H1 (cell line): ENCODE measurements around the gene SH3D19. TPM values are rescaled to one million over a fixed set of nuclear protein-coding genes. Genes with fewer than 3 reads are reported as not detected.

Experiments used
- CTCF ChIA-PET: fragments of 300-600 bp; sonication (Branson Sonifier 250); formaldehyde crosslinking; loops from one replicate; lab custom pipeline; 2021; ENCODE audit not compliant: partially characterized antibody; lab: Charles Lee
- POLR2A ChIA-PET: fragments of 300-600 bp; sonication (Branson Sonifier 250); formaldehyde crosslinking; loops from one replicate; lab custom pipeline; 2021; ENCODE audit warnings: inconsistent platforms; ENCODE audit not compliant: partially characterized antibody; lab: Charles Lee
- DNase-seq, 2 experiments: peaks; one replicate each; pipeline versions ENCODE4 v3.0.0 to v3.0.0-alpha.2; 2010 to 2022; ENCODE audit warnings: low spot score in 2 of 2, low read depth in 1 of 2, mixed read lengths in 1 of 2
- FAIRE-seq: peaks from 2 replicates; lab custom pipeline; 2011; peaks lifted over from hg19 to GRCh38; lab: Jason Lieb, UNC
- H2AFZ ChIP-seq: 2 replicates; pipeline ENCODE4 v1.8.1; 2012; ENCODE audit warnings: low read length, inconsistent platforms
- H2AK5ac ChIP-seq: 2 replicates; pipeline ENCODE4 v1.6.1; 2013; ENCODE audit warnings: low read depth, low read length
- H2BK120ac ChIP-seq: replicated peaks from 2 replicates; pipeline ENCODE3; 2013; ENCODE audit warnings: low read depth, low read length, inconsistent platforms
- H2BK12ac ChIP-seq: 2 replicates; pipeline ENCODE4 v1.6.1; 2013; ENCODE audit warnings: low read depth, low read length
- H2BK15ac ChIP-seq: 2 replicates; pipeline ENCODE4 v1.6.1; 2013; ENCODE audit warnings: low read length
- H2BK20ac ChIP-seq: 2 replicates; pipeline ENCODE4 v1.6.1; 2013; ENCODE audit warnings: low read length
- H2BK5ac ChIP-seq: 2 replicates; pipeline ENCODE4 v1.6.1; 2013; ENCODE audit warnings: low read depth, low read length
- H3K14ac ChIP-seq: 2 replicates; pipeline ENCODE4 v1.6.1; 2013; ENCODE audit warnings: inconsistent platforms; ENCODE audit not compliant: insufficient read length
- H3K18ac ChIP-seq: 2 replicates; pipeline ENCODE4 v1.6.1; 2013; ENCODE audit warnings: low read length; ENCODE audit errors: extremely low read depth
- H3K23ac ChIP-seq: 2 replicates; pipeline ENCODE4 v1.6.1; 2013; ENCODE audit warnings: inconsistent platforms; ENCODE audit not compliant: insufficient read length
- H3K23me2 ChIP-seq: 2 replicates; pipeline ENCODE4 v1.6.1; 2013; ENCODE audit warnings: low read depth, low read length
- H3K27ac ChIP-seq: 2 replicates; pipeline ENCODE4 v1.6.1; 2011; ENCODE audit warnings: low read depth, low read length, inconsistent platforms
- H3K27me3 ChIP-seq, 4 experiments: replicated peaks in 1 of 4; 1 replicate in 1 of 4; 2 replicates in 3 of 4; pipeline versions ENCODE4 v1.6.1 to v1.8.1; 2011 to 2013; ENCODE audit warnings: low read length in 3 of 4, mild to moderate bottlenecking in 3 of 4, inconsistent platforms in 2 of 4, mixed read lengths in 2 of 4, moderate library complexity in 1 of 4; ENCODE audit not compliant: control insufficient read depth in 3 of 4, insufficient read depth in 3 of 4; ENCODE audit errors: extremely low read depth in 1 of 4
- H3K36me3 ChIP-seq, 4 experiments: 2 replicates each; pipeline versions ENCODE4 v1.6.1 to v1.8.1; 2011 to 2013; ENCODE audit warnings: mild to moderate bottlenecking in 4 of 4, low read length in 3 of 4, moderate library complexity in 2 of 4, control low read depth in 1 of 4, inconsistent platforms in 1 of 4; ENCODE audit not compliant: insufficient read depth in 4 of 4, control insufficient read depth in 2 of 4
- H3K4ac ChIP-seq: replicated peaks from 2 replicates; pipeline ENCODE3; 2013; ENCODE audit warnings: low read length, low read depth, mixed read lengths, inconsistent platforms; ENCODE audit not compliant: insufficient read length
- H3K4me1 ChIP-seq, 4 experiments: replicated peaks in 1 of 4; 1 replicate in 1 of 4; 2 replicates in 3 of 4; pipeline versions ENCODE4 v1.6.1 to v1.8.1; 2011 to 2013; ENCODE audit warnings: low read length in 3 of 4, inconsistent platforms in 2 of 4, mixed read lengths in 1 of 4; ENCODE audit not compliant: insufficient read depth in 4 of 4, control insufficient read depth in 3 of 4
- H3K4me2 ChIP-seq, 2 experiments: 2 replicates each; pipeline versions ENCODE4 v1.6.1 to v1.8.1; 2011 to 2013; ENCODE audit warnings: low read depth in 2 of 2, low read length in 2 of 2, control low read depth in 1 of 2, inconsistent platforms in 1 of 2, mild to moderate bottlenecking in 1 of 2; ENCODE audit not compliant: insufficient read depth in 1 of 2
- H3K4me3 ChIP-seq, 4 experiments: fragments of 200-600, 300-600 bp in 1 of 4; sonication (generic), shearing (Covaris generic), sonication (Bioruptor Twin) in 1 of 4; 2 replicates each; pipeline versions ENCODE4 v1.5.1 to v1.8.1; 2011 to 2016; ENCODE audit warnings: low read length in 4 of 4, low read depth in 3 of 4, control low read depth in 2 of 4, inconsistent platforms in 2 of 4, mild to moderate bottlenecking in 2 of 4, mixed read lengths in 1 of 4, moderate library complexity in 1 of 4; ENCODE audit not compliant: insufficient read depth in 2 of 4; ENCODE audit errors: extremely low read depth in 1 of 4
- H3K56ac ChIP-seq: replicated peaks from 2 replicates; pipeline ENCODE3; 2013; ENCODE audit warnings: low read depth, mild to moderate bottlenecking, mixed read lengths, low read length, inconsistent platforms; ENCODE audit not compliant: insufficient read length
- H3K79me1 ChIP-seq: 2 replicates; pipeline ENCODE4 v1.6.1; 2013; ENCODE audit warnings: low read depth, low read length, control low read depth
- H3K79me2 ChIP-seq, 2 experiments: 2 replicates each; pipeline versions ENCODE4 v1.6.1 to v1.8.1; 2012 to 2013; ENCODE audit warnings: low read length in 2 of 2, mild to moderate bottlenecking in 2 of 2, inconsistent platforms in 1 of 2; ENCODE audit not compliant: insufficient read depth in 2 of 2, control insufficient read depth in 1 of 2
- H3K9ac ChIP-seq, 4 experiments: replicated peaks in 1 of 4; 1 replicate in 1 of 4; 2 replicates in 3 of 4; pipeline versions ENCODE4 v1.6.1 to v1.8.1; 2011 to 2013; ENCODE audit warnings: low read depth in 3 of 4, low read length in 3 of 4, control low read depth in 2 of 4, mild to moderate bottlenecking in 2 of 4, moderate library complexity in 2 of 4, inconsistent platforms in 1 of 4; ENCODE audit errors: extremely low read depth in 1 of 4
- H3K9me3 ChIP-seq, 2 experiments: 2 replicates each; pipeline versions ENCODE4 v1.6.1 to v1.8.1; 2012 to 2013; ENCODE audit warnings: mild to moderate bottlenecking in 2 of 2, moderate library complexity in 2 of 2, control low read depth in 1 of 2, inconsistent platforms in 1 of 2, low read depth in 1 of 2, low read length in 1 of 2, mixed read lengths in 1 of 2; ENCODE audit not compliant: insufficient read depth in 2 of 2
- H4K20me1 ChIP-seq, 2 experiments: replicated peaks in 1 of 2; 2 replicates each; pipeline versions ENCODE3 to v1.8.1; 2011 to 2013; ENCODE audit warnings: inconsistent platforms in 2 of 2, low read length in 2 of 2, mild to moderate bottlenecking in 1 of 2; ENCODE audit not compliant: insufficient read depth in 2 of 2, control insufficient read depth in 1 of 2
- H4K5ac ChIP-seq: 2 replicates; pipeline ENCODE4 v1.6.1; 2013; ENCODE audit warnings: low read length, low read depth, mixed read lengths, inconsistent platforms; ENCODE audit not compliant: insufficient read length
- H4K8ac ChIP-seq: 2 replicates; pipeline ENCODE4 v1.8.0; 2013; ENCODE audit warnings: mild to moderate bottlenecking, moderate library complexity, low read length, inconsistent platforms; ENCODE audit not compliant: insufficient read depth; ENCODE audit errors: extremely low read depth
- H4K91ac ChIP-seq: replicated peaks from 2 replicates; pipeline ENCODE3; 2013; ENCODE audit warnings: low read length, mixed read lengths, inconsistent platforms; ENCODE audit not compliant: insufficient read length
- CHD1 ChIP-seq: IDR thresholded peaks from 2 replicates; pipeline ENCODE4 v1.6.1; 2012; ENCODE audit warnings: low read depth, low read length, improper control_type of control experiment
- EGR1 ChIP-seq: IDR thresholded peaks from 2 replicates; pipeline ENCODE4 v1.6.1; 2011; ENCODE audit warnings: low read depth, low read length, borderline replicate concordance
- GTF2F1 ChIP-seq: IDR thresholded peaks from 2 replicates; pipeline ENCODE4 v1.6.1; 2012; ENCODE audit warnings: low read depth, low read length, improper control_type of control experiment, borderline replicate concordance
- KDM5A ChIP-seq: fragments of 200-600 bp; IDR thresholded peaks from 2 replicates; pipeline ENCODE4 v1.7.1; 2012; ENCODE audit warnings: mild to moderate bottlenecking, low read length, inconsistent platforms, mixed read lengths
- POLR2A ChIP-seq, 2 experiments: IDR thresholded peaks; 1 replicate in 1 of 2; 2 replicates in 1 of 2; pipeline ENCODE4 v1.6.1; 2011; ENCODE audit warnings: low read depth in 2 of 2, low read length in 2 of 2, mild to moderate bottlenecking in 2 of 2; ENCODE audit errors: control extremely low read depth in 1 of 2
- RAD21 ChIP-seq, 2 experiments: IDR thresholded peaks in 1 of 2; conservative IDR thresholded peaks in 1 of 2; 2 replicates each; pipeline ENCODE4 v1.6.1; 2011; ENCODE audit warnings: low read depth in 2 of 2, low read length in 2 of 2, improper control_type of control experiment in 1 of 2, inconsistent platforms in 1 of 2, mild to moderate bottlenecking in 1 of 2, moderate library complexity in 1 of 2
- RXRA ChIP-seq: IDR thresholded peaks from 2 replicates; pipeline ENCODE4 v1.6.1; 2011; ENCODE audit warnings: low read depth, mild to moderate bottlenecking, low read length, moderate library complexity; ENCODE audit not compliant: insufficient read depth
- SAP30 ChIP-seq: fragments of 300-600 bp; sonication (generic); IDR thresholded peaks from 2 replicates; pipeline ENCODE4 v1.7.1; 2012; ENCODE audit warnings: low read length, moderate library complexity, mild to moderate bottlenecking, inconsistent platforms; ENCODE audit not compliant: insufficient read depth, insufficient replicate concordance
- SP4 ChIP-seq: IDR thresholded peaks from 2 replicates; pipeline ENCODE4 v1.6.1; 2012; ENCODE audit warnings: low read length, inconsistent platforms
- SUZ12 ChIP-seq: fragments of 200-600 bp; sonication (generic); IDR thresholded peaks from 2 replicates; pipeline ENCODE4 v1.6.1; 2012; ENCODE audit warnings: mild to moderate bottlenecking, inconsistent platforms, low read length, moderate library complexity, mixed read lengths
- YY1 ChIP-seq: IDR thresholded peaks from 2 replicates; pipeline ENCODE4 v1.6.1; 2011; ENCODE audit warnings: low read depth, mild to moderate bottlenecking, low read length
- WGBS, 2 experiments: shearing (Covaris generic) in 1 of 2; methylation state at CpG; one replicate each; pipeline versions ENCODE4 v1.1.6 to v1.1.7; 2013 to 2015; ENCODE audit warnings: low lambda C conversion rate in 2 of 2, mixed read lengths in 2 of 2, inconsistent platforms in 1 of 2, low coverage in 1 of 2, missing lambda C conversion rate in 1 of 2; ENCODE audit not compliant: insufficient replicate concordance in 2 of 2, insufficient coverage in 1 of 2, insufficient read length in 1 of 2; ENCODE audit errors: extremely low coverage in 1 of 2, missing lambda C conversion rate in 1 of 2; 5-methylcytosine and 5-hydroxymethylcytosine counted together
- polyA plus RNA-seq, 7 experiments: library from polyadenylated mRNA; depleted of rRNA in 3 of 7; stranded (reverse) in 5 of 7; unstranded in 2 of 7; fragments of >200 nt in 5 of 7; fragments of 200-250 nt in 2 of 7; gene quantifications; 1 replicate in 5 of 7; 2 replicates in 1 of 7; 4 replicates in 1 of 7; pipeline versions ENCODE4 v1.2.1 to v1.2.3, GENCODE V29; 2011 to 2013; ENCODE audit warnings: missing spikeins in 2 of 7, mixed read lengths in 2 of 7
- total RNA-seq: library from RNA; stranded (reverse); fragmentation: NEBNext Ultra II Directional; extraction: Animal tissue kit (Norgen Biotek cat#: 25700); gene quantifications from 2 replicates; pipeline ENCODE4 v1.2.1, GENCODE V29; 2021
- TF ChIP-seq, protein P1 (sequence below): IDR thresholded peaks from 2 replicates; pipeline ENCODE4 v1.6.1; 2012; ENCODE audit warnings: inconsistent platforms

Gene SH3D19
- total and polyA plus RNA-seq, 2 of the 8 experiments (the other 6 are each of a cell fraction or from before 2014, with no cell fraction given) = 11.7 to 51.3 TPM

DNA sequence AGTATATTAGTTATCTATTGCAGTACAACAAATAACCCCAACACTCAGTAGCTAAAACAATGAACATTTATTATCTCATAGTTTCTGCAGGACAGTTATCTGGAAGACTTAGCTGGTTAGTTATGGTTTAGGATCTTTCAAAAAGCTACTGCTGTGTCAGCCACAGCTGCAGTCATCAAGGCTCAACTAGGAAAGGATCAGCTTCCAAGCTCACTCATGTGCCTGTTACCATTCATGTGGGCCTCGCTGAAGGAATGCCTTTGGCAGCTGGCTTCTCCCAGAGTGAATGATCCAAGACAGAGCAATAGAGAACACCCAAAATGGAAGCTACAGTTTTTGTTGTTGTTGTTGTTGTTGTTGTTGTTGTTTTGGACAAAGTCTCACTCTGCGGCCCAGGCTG, 62.0 kb downstream of the SH3D19 start:
- H3K79me2 ChIP-seq = peaks cover 0 to 51% of the 10 kb centered on the region in 2 experiments; a peak in 3 of 4 replicates
- no peak overlapping the region for H2AFZ ChIP-seq
- ChIA-PET CTCF (interaction anchor here (2.0 to 4.9 kb wide), 2 partner anchors 11 to 13 kb away, joined by 6 to 52 read pairs; partner anchors contain the start of gene PRSS48), POLR2A (interaction anchor here (0.8 to 1.4 kb wide), 2 partner anchors 12 to 62 kb away, joined by 3 read pairs; partner anchors contain the start of gene SH3D19)
- peaks cover 5% of the 10 kb centered on the region for H3K79me1 ChIP-seq
- peaks cover 0 to 5% of the 10 kb centered on the region in 2 experiments for H4K20me1 ChIP-seq
- no peak overlapping the region for H2AK5ac ChIP-seq
- H2BK20ac ChIP-seq = no peak overlapping the region
- no peak overlapping the region for H2BK15ac ChIP-seq
- no peak overlapping the region for H3K14ac ChIP-seq
- H2BK120ac ChIP-seq = no peak overlapping the region
- DNase-seq (no peak), FAIRE-seq (no peak)
- no peak overlapping the region for H3K18ac ChIP-seq
- 97% methylated on average over 2 of the region's 2 CpGs; no CpG with 5 or more reads in 1 of the 2 experiments for WGBS, 2 experiments
- no peak overlapping the region for H4K5ac ChIP-seq
- H3K4ac ChIP-seq = no peak overlapping the region
- H3K9me3 ChIP-seq = 0 out of 4 replicates have a peak, but pooled peaks cover 0 to 4% of the 10 kb centered on the region in 2 experiments
- H3K36me3 ChIP-seq = peaks cover 0 to 4% (median 0%) of the 10 kb centered on the region in 4 experiments; a peak in 1 of 8 replicates
- H3K23ac ChIP-seq = no peak overlapping the region
- H3K56ac ChIP-seq = no peak overlapping the region
- no peak overlapping the region for H3K4me2 ChIP-seq
- no peak overlapping the region for H2BK12ac ChIP-seq
- H3K27me3 ChIP-seq = no peaks in the 10 kb centered on the region
- no peaks in the 10 kb centered on the region for H3K23me2 ChIP-seq
- H4K8ac ChIP-seq = no peak overlapping the region; the same call in 1 of the 2 replicates
- no peak overlapping the region for H3K27ac ChIP-seq
- no peak overlapping the region for H4K91ac ChIP-seq
- H2BK5ac ChIP-seq = no peak overlapping the region
- no peak overlapping the region for H3K4me3 ChIP-seq
- H3K4me1 ChIP-seq = no peaks in the 10 kb centered on the region; a peak in 1 of 7 replicates
- no peak overlapping the region for H3K9ac ChIP-seq
- TF ChIP-seq SUZ12 = no peak
- no peak for TF ChIP-seq YY1
- TF ChIP-seq EGR1 = no peak
- TF ChIP-seq SP4 = no peak
- no peak for TF ChIP-seq CHD1
- TF ChIP-seq SAP30 = no peak
- no peak for TF ChIP-seq RAD21 (IDR thresholded peaks at IDR 0.05 in 1 of 2, conservative IDR thresholded peaks at IDR 0.05 in 1 of 2; ENCODE audit: low read depth in 2 of 2, low read length in 2 of 2)
- TF ChIP-seq, protein P1, sequence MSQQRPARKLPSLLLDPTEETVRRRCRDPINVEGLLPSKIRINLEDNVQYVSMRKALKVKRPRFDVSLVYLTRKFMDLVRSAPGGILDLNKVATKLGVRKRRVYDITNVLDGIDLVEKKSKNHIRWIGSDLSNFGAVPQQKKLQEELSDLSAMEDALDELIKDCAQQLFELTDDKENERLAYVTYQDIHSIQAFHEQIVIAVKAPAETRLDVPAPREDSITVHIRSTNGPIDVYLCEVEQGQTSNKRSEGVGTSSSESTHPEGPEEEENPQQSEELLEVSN = no peak
- TF ChIP-seq GTF2F1 = no peak
- TF ChIP-seq RXRA = no peak
- no peak for TF ChIP-seq POLR2A (IDR thresholded peaks at IDR 0.05; ENCODE audit: control extremely low read depth in 1 of 2, low read depth in 2 of 2, low read length in 2 of 2)
- no peak for TF ChIP-seq KDM5A
